ENCODE measurements around the gene MS4A4A. TPM values are rescaled to one million over a fixed set of nuclear protein-coding genes. Genes with fewer than 3 reads are reported as not detected.
"Not testable (repeated sequence)": the region's sequence is repeated elsewhere in the genome, so short reads cannot be mapped to it uniquely, and the experiment has no call there.

MS4A4A gene
- total and polyA plus RNA-seq, 2 experiments from 2014 or later, result 0.48 to 5.3 TPM

DNA sequence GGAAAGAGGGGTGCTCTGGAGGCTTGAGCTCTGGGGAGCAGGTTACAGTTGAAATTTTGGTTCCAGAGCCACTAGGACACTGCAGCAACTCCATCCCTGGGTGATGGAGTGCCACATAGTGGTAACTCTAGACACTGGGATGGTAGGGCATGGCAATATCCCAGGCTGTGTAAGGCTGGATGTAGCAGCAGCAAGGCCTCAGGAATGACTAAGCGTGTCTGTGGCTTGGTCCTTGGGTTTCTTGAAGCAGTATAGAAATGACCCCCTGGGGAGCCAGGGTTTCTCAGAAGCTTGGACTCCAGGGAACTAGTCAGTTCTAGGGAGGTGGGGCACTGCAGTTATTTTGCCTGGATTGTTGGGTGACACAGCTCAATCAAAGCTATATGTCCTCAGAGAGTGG, 8.1 kb downstream of the MS4A4A start:
- no peaks in the 10 kb centered on the region for H3K36me3 ChIP-seq (replicated peaks; ENCODE audit: insufficient read depth, low read depth)
- H3K27me3 ChIP-seq, result no peaks in the 10 kb centered on the region
- no peak overlapping the region for H3K4me2 ChIP-seq
- H3K27ac ChIP-seq, result no peak overlapping the region
- H3K79me2 ChIP-seq, result no peaks in the 10 kb centered on the region
- 88% methylated on average over 1 of the region's 1 CpG for WGBS (ENCODE audit: low lambda C conversion rate, missing lambda C conversion rate)
- TF ChIP-seq EZH2 (IDR thresholded peaks at IDR 0.05; ENCODE audit: borderline replicate concordance), result no peak
- TF ChIP-seq EZH2phosphoT487 (IDR thresholded peaks at IDR 0.05; ENCODE audit: low read depth, severe bottlenecking, unreplicated experiment), result no peak
- TF ChIP-seq, protein P1, sequence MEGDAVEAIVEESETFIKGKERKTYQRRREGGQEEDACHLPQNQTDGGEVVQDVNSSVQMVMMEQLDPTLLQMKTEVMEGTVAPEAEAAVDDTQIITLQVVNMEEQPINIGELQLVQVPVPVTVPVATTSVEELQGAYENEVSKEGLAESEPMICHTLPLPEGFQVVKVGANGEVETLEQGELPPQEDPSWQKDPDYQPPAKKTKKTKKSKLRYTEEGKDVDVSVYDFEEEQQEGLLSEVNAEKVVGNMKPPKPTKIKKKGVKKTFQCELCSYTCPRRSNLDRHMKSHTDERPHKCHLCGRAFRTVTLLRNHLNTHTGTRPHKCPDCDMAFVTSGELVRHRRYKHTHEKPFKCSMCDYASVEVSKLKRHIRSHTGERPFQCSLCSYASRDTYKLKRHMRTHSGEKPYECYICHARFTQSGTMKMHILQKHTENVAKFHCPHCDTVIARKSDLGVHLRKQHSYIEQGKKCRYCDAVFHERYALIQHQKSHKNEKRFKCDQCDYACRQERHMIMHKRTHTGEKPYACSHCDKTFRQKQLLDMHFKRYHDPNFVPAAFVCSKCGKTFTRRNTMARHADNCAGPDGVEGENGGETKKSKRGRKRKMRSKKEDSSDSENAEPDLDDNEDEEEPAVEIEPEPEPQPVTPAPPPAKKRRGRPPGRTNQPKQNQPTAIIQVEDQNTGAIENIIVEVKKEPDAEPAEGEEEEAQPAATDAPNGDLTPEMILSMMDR (IDR thresholded peaks at IDR 0.05; ENCODE audit: poor library complexity), result no peak
- H3K9me2 ChIP-seq (replicated peaks; ENCODE audit: insufficient read depth), result no peaks in the 10 kb centered on the region
- no peak overlapping the region for H2AFZ ChIP-seq
- H3K4me3 ChIP-seq, result no peak overlapping the region
- no peaks in the 10 kb centered on the region for H3K4me1 ChIP-seq (ENCODE audit: insufficient read depth)
- no peak for DNase-seq (ENCODE audit: low spot score)
- no peaks in the 10 kb centered on the region for H3K9me3 ChIP-seq (ENCODE audit: low read depth)
- H4K20me1 ChIP-seq (ENCODE audit: insufficient read depth, poor library complexity, severe bottlenecking), result no peaks in the 10 kb centered on the region

DNA sequence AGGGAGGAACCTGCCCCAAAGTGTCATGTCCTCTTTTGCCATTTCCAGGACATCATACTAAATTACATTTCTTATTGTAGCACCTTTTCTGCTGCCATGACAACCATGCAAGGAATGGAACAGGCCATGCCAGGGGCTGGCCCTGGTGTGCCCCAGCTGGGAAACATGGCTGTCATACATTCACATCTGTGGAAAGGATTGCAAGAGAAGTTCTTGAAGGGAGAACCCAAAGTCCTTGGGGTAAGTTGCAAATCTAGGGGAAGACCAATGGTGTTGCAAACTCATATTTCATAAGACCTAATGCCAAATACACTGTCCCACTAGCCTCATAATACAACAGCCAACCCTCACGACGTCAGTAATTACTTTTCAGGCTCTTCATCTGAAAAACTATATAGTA, 11.7 kb downstream of the MS4A4A start:
- Histone ChIP-seq H3K4me1 (ENCODE audit: insufficient read depth) (no peaks in the 10 kb centered on the region), H3K9me3 (ENCODE audit: low read depth) (no peaks in the 10 kb centered on the region), H3K4me2 (no peak overlapping the region), H2AFZ (no peak overlapping the region), H3K9me2 (replicated peaks; ENCODE audit: insufficient read depth) (no peaks in the 10 kb centered on the region), H3K27me3 (no peaks in the 10 kb centered on the region), H3K27ac (no peak overlapping the region), H3K4me3 (no peak overlapping the region), H3K79me2 (no peaks in the 10 kb centered on the region), H4K20me1 (ENCODE audit: insufficient read depth, poor library complexity, severe bottlenecking) (no peaks in the 10 kb centered on the region), H3K36me3 (replicated peaks; ENCODE audit: insufficient read depth, low read depth) (no peaks in the 10 kb centered on the region)
- no peak for DNase-seq (ENCODE audit: low spot score)
- 75% methylated on average over 2 of the region's 2 CpGs for WGBS (ENCODE audit: low lambda C conversion rate, missing lambda C conversion rate)
- TF ChIP-seq, protein P1 (IDR thresholded peaks at IDR 0.05; ENCODE audit: poor library complexity), result no peak
- TF ChIP-seq EZH2 (IDR thresholded peaks at IDR 0.05; ENCODE audit: borderline replicate concordance) (no peak), EZH2phosphoT487 (IDR thresholded peaks at IDR 0.05; ENCODE audit: low read depth, severe bottlenecking, unreplicated experiment) (no peak)

DNA sequence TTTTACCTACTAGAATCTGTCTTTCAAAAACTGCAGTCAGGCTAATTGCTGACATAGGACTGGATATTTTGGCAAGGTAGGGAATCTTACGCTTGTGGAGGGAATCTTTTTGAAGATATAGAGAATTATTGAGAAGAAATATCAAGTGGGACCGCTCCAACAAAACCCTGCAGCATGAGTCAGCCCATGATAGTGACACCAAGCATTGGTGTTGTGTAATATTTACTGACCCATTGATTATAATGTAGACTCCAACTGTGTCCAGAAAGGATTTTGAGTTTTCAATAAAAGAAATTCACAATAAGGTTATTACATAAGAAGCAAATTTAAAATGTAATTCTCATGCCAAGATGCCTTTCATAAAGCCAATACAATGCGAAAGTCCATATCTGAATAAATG, 20.7 kb downstream of the MS4A4A start:
- Histone ChIP-seq H2AFZ (no peak overlapping the region), H4K20me1 (ENCODE audit: insufficient read depth, poor library complexity, severe bottlenecking) (no peaks in the 10 kb centered on the region), H3K9me3 (ENCODE audit: low read depth) (no peaks in the 10 kb centered on the region), H3K4me2 (no peak overlapping the region), H3K36me3 (replicated peaks; ENCODE audit: insufficient read depth, low read depth) (no peaks in the 10 kb centered on the region), H3K27me3 (no peaks in the 10 kb centered on the region), H3K4me1 (ENCODE audit: insufficient read depth) (no peaks in the 10 kb centered on the region), H3K27ac (no peak overlapping the region), H3K79me2 (no peaks in the 10 kb centered on the region), H3K9me2 (replicated peaks; ENCODE audit: insufficient read depth) (no peaks in the 10 kb centered on the region), H3K4me3 (no peak overlapping the region)
- TF ChIP-seq, protein P1 (IDR thresholded peaks at IDR 0.05; ENCODE audit: poor library complexity), result no peak
- TF ChIP-seq EZH2phosphoT487 (IDR thresholded peaks at IDR 0.05; ENCODE audit: low read depth, severe bottlenecking, unreplicated experiment) (no peak), EZH2 (IDR thresholded peaks at IDR 0.05; ENCODE audit: borderline replicate concordance) (no peak)
- 81% methylated on average over 3 of the region's 3 CpGs for WGBS (ENCODE audit: low lambda C conversion rate, missing lambda C conversion rate)
- DNase-seq (ENCODE audit: low spot score), result no peak

DNA sequence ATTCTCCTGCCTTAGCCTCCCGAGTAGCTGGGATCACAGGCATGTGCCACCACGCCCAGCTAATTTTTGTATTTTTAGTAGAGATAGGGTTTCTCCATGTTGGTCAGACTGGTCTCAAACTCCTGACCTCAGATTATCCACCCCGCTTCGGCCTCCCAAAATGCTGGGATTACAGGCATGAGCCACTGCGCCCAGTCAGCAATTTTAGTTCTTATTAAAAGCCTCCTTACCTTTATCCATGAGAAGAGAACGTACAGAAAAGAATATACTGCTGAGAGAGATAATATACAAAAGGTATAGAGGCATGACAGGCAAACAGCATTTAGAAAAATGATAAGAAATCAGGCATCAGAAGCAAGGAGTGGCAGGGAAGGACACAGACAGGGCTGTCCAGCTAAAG, 21.4 kb downstream of the MS4A4A start:
- H3K79me2 ChIP-seq; H3K4me1 ChIP-seq (ENCODE audit: insufficient read depth); H2AFZ ChIP-seq; H4K20me1 ChIP-seq (ENCODE audit: insufficient read depth, poor library complexity, severe bottlenecking); H3K9me2 ChIP-seq (replicated peaks; ENCODE audit: insufficient read depth); H3K4me3 ChIP-seq; H3K4me2 ChIP-seq; H3K9me3 ChIP-seq (ENCODE audit: low read depth); DNase-seq (ENCODE audit: low spot score); H3K36me3 ChIP-seq (replicated peaks; ENCODE audit: insufficient read depth, low read depth); H3K27me3 ChIP-seq; H3K27ac ChIP-seq: not testable (repeated sequence)
- WGBS (ENCODE audit: low lambda C conversion rate, missing lambda C conversion rate), result 79% methylated on average over 6 of the region's 6 CpGs

All from hepatocyte (in vitro differentiated cells).